GM23338 (cell line): Measurements from ENCODE around the gene ICAM4. TPM values are rescaled to one million over a fixed set of nuclear protein-coding genes. Genes with fewer than 3 reads are reported as not detected.
"Not testable (repeated sequence)": the region's sequence is repeated elsewhere in the genome, so short reads cannot be mapped to it uniquely, and the experiment has no call there.

Source experiments
- ATAC-seq: fragments of 200-7000 bp; cut with Tn5 transposase; 3 replicates; pipeline ENCODE4 v1.9.1; 2020
- DNase-seq: peaks from one replicate; pipeline ENCODE4 v3.0.0-alpha.2; 2015; ENCODE audit warnings: low spot score
- H2AFZ ChIP-seq: fragments of 200-600 bp; sonication (generic); 2 replicates; pipeline ENCODE4 v1.8.0; 2016; ENCODE audit warnings: antibody characterized with exemption, mild to moderate bottlenecking, moderate library complexity
- H3F3A ChIP-seq: fragments of 200-600 bp; sonication (generic); replicated peaks from 2 replicates; pipeline ENCODE4 v1.8.0; 2017; ENCODE audit warnings: antibody characterized with exemption, mixed run types, low read depth
- H3K27ac ChIP-seq: fragments of 200-600 bp; sonication (generic); 2 replicates; pipeline ENCODE4 v1.6.1; 2016; ENCODE audit warnings: low read depth
- H3K27me3 ChIP-seq: fragments of 200-600 bp; sonication (generic); 2 replicates; pipeline ENCODE4 v1.8.0; 2016; ENCODE audit warnings: mild to moderate bottlenecking, mixed run types, moderate library complexity; ENCODE audit not compliant: insufficient read depth
- H3K36me3 ChIP-seq: fragments of 200-600 bp; sonication (generic); 2 replicates; pipeline ENCODE4 v1.8.0; 2016; ENCODE audit warnings: mild to moderate bottlenecking; ENCODE audit not compliant: insufficient read depth
- H3K4me1 ChIP-seq: fragments of 200-600 bp; sonication (generic); 2 replicates; pipeline ENCODE4 v1.8.0; 2016; ENCODE audit warnings: mild to moderate bottlenecking, moderate library complexity; ENCODE audit not compliant: insufficient read depth
- H3K4me2 ChIP-seq: fragments of 200-600 bp; sonication (generic); 2 replicates; pipeline ENCODE4 v1.7.1; 2017; ENCODE audit warnings: mixed run types
- H3K4me3 ChIP-seq: fragments of 200-600 bp; sonication (generic); 2 replicates; pipeline ENCODE4 v1.6.1; 2016; ENCODE audit warnings: mixed run types
- H3K79me2 ChIP-seq: fragments of 200-600 bp; sonication (generic); replicated peaks from 2 replicates; pipeline ENCODE4 v1.8.0; 2017; ENCODE audit warnings: mild to moderate bottlenecking; ENCODE audit not compliant: insufficient read depth
- H3K9me2 ChIP-seq: fragments of 200-600 bp; sonication (generic); 2 replicates; pipeline ENCODE4 v1.8.0; 2017; ENCODE audit not compliant: insufficient read depth
- H4K20me1 ChIP-seq: fragments of 200-600 bp; sonication (generic); replicated peaks from 2 replicates; pipeline ENCODE4 v1.8.0; 2017; ENCODE audit warnings: mild to moderate bottlenecking; ENCODE audit not compliant: insufficient read depth
- H3K27ac Mint-ChIP-seq: 2 replicates; pipeline ENCODE4 v1.8.0; 2020; ENCODE audit warnings: inconsistent platforms, mild to moderate bottlenecking, moderate library complexity, mixed read lengths
- H3K27me3 Mint-ChIP-seq: 3 replicates; pipeline ENCODE4 v1.8.0; 2022; ENCODE audit warnings: low read depth, mild to moderate bottlenecking, moderate library complexity, mixed read lengths, inconsistent platforms; ENCODE audit not compliant: insufficient read depth, poor library complexity
- H3K36me3 Mint-ChIP-seq: 3 replicates; pipeline ENCODE4 v1.8.0; 2021; ENCODE audit warnings: low read depth, mild to moderate bottlenecking, inconsistent platforms, moderate library complexity, mixed read lengths
- H3K4me1 Mint-ChIP-seq: 3 replicates; pipeline ENCODE4 v1.8.0; 2020; ENCODE audit warnings: mild to moderate bottlenecking, inconsistent platforms, mixed read lengths
- H3K4me3 Mint-ChIP-seq: 3 replicates; pipeline ENCODE4 v1.8.0; 2021; ENCODE audit warnings: moderate library complexity, mild to moderate bottlenecking, inconsistent platforms, mixed read lengths
- H3K9me3 Mint-ChIP-seq: 3 replicates; pipeline ENCODE4 v1.8.0; 2020; ENCODE audit warnings: moderate library complexity, mild to moderate bottlenecking, inconsistent platforms, mixed read lengths
- polyA plus RNA-seq: library from polyadenylated mRNA; unstranded; fragments of >200 nt; fragmentation: Nextera tagmentation; extraction: Ambion mirVana; gene quantifications from 2 replicates; pipeline ENCODE4 v1.2.1, GENCODE V29; 2016
- small RNA-seq: library from RNA; depleted of rRNA; stranded (forward); fragments of <200 nt; gene quantifications from one replicate; pipeline ENCODE3, GENCODE V24; 2014; ENCODE audit warnings: low replicate concordance
- total RNA-seq: library from RNA; depleted of rRNA; stranded (reverse); fragments of >200 nt; shearing (Covaris generic); gene quantifications from 2 replicates; pipeline ENCODE4 v1.2.3, GENCODE V29; 2014; rRNA removed

Gene ICAM4
- total and polyA plus RNA-seq, 2 experiments from 2014 or later, result 0.81 to 1.0 TPM

DNA sequence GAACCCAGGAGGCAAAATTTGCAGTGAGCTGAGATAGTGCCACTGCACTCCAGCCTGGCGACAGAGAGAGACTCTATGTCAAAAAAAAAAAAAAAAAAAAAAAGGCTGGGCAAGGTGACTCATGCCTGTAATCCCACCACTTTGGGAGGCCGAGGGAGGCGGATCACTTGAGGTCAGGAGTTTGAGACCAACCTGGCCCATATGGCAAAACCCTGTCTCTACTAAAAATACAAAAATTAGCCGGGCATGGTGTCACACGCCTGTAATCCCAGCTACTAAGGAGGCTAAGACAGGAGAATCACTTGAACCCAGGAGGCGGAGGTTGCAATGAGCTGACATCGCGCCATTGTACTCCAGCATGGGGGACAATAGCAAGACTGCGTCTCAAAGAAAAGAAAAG, 50.0 kb downstream of the ICAM4 start:
- H3K27me3 ChIP-seq, H3K9me3 Mint-ChIP-seq, ATAC-seq, H3K27ac Mint-ChIP-seq, H3K4me3 Mint-ChIP-seq, H3K9me2 ChIP-seq, DNase-seq, H3K27ac ChIP-seq, H3K4me3 ChIP-seq, H2AFZ ChIP-seq, H3K36me3 ChIP-seq, H3K4me2 ChIP-seq, H3F3A ChIP-seq, H3K36me3 Mint-ChIP-seq: not testable (repeated sequence)
- H3K79me2 ChIP-seq, result peaks cover 15% of the 10 kb centered on the region
- peaks cover 10% of the 10 kb centered on the region for H4K20me1 ChIP-seq
- Mint-ChIP-seq H3K27me3 (peaks cover 19% of the 10 kb centered on the region), H3K4me1 (peaks cover 25% of the 10 kb centered on the region)
- peaks cover 32% of the 10 kb centered on the region; the same call in 1 of the 2 replicates for H3K4me1 ChIP-seq

Small RNA genes within 50 kb of the gene (small RNA-seq; reads per million reads assigned to genes)
- gene AC011511.1, result not detected
- gene AC011511.4, result not detected

Other genes with a start within 250 kb of the ICAM4 start
- gene SHFL, start 200.6 kb upstream of the ICAM4 start, total RNA-seq, result 21.9 and 31.7 TPM in 2 replicates
- gene SHFL, start 200.6 kb upstream of the ICAM4 start, polyA plus RNA-seq, result 32.1 and 33.6 TPM in 2 replicates
- gene ANGPTL6, start 184.3 kb upstream of the ICAM4 start, total RNA-seq, result not detected in 2 replicates
- 0.17 TPM in 1 of 2 replicates, not detected in the other for gene ANGPTL6, start 184.3 kb upstream of the ICAM4 start, polyA plus RNA-seq
- 56.5 and 71.8 TPM in 2 replicates for gene PPAN, start 180.6 kb upstream of the ICAM4 start, total RNA-seq
- gene PPAN, start 180.6 kb upstream of the ICAM4 start, polyA plus RNA-seq, result 76.9 and 81.9 TPM in 2 replicates
- 1.2 and 4.0 TPM in 2 replicates for gene P2RY11, start 175.3 kb upstream of the ICAM4 start, total RNA-seq
- 3.4 and 4.3 TPM in 2 replicates for gene P2RY11, start 175.3 kb upstream of the ICAM4 start, polyA plus RNA-seq
- 299 and 328 TPM in 2 replicates for gene EIF3G, start 167.1 kb upstream of the ICAM4 start, total RNA-seq
- 238 and 244 TPM in 2 replicates for gene EIF3G, start 167.1 kb upstream of the ICAM4 start, polyA plus RNA-seq
- gene DNMT1, start 92.0 kb upstream of the ICAM4 start, total RNA-seq, result 224 and 238 TPM in 2 replicates
- gene DNMT1, start 92.0 kb upstream of the ICAM4 start, polyA plus RNA-seq, result 589 and 593 TPM in 2 replicates
- gene S1PR2, start 55.6 kb upstream of the ICAM4 start, total RNA-seq, result 13.2 and 13.9 TPM in 2 replicates
- gene S1PR2, start 55.6 kb upstream of the ICAM4 start, polyA plus RNA-seq, result 8.9 and 9.2 TPM in 2 replicates
- 152 and 171 TPM in 2 replicates for gene MRPL4, start 34.7 kb upstream of the ICAM4 start, total RNA-seq
- gene MRPL4, start 34.7 kb upstream of the ICAM4 start, polyA plus RNA-seq, result 92.0 and 102 TPM in 2 replicates
- gene ICAM1, start 15.8 kb upstream of the ICAM4 start, total RNA-seq, result 3.5 and 3.6 TPM in 2 replicates
- 1.0 and 1.6 TPM in 2 replicates for gene ICAM1, start 15.8 kb upstream of the ICAM4 start, polyA plus RNA-seq
- gene ICAM5, start 3.0 kb downstream of the ICAM4 start, total RNA-seq, result 2.7 and 4.6 TPM in 2 replicates
- 0.47 and 0.78 TPM in 2 replicates for gene ICAM5, start 3.0 kb downstream of the ICAM4 start, polyA plus RNA-seq
- 1.5 and 4.7 TPM in 2 replicates for gene ZGLP1, start 22.9 kb downstream of the ICAM4 start, total RNA-seq
- 5.3 and 5.9 TPM in 2 replicates for gene ZGLP1, start 22.9 kb downstream of the ICAM4 start, polyA plus RNA-seq
- 27.3 and 28.7 TPM in 2 replicates for gene FDX2, start 29.1 kb downstream of the ICAM4 start, total RNA-seq
- gene FDX2, start 29.1 kb downstream of the ICAM4 start, polyA plus RNA-seq, result 29.7 and 35.0 TPM in 2 replicates
- gene RAVER1, start 46.6 kb downstream of the ICAM4 start, total RNA-seq, result 88.3 and 96.7 TPM in 2 replicates
- 23.6 and 25.5 TPM in 2 replicates for gene RAVER1, start 46.6 kb downstream of the ICAM4 start, polyA plus RNA-seq
- 9.6 TPM in 2 replicates for gene ICAM3, start 52.7 kb downstream of the ICAM4 start, total RNA-seq
- 14.7 and 19.2 TPM in 2 replicates for gene ICAM3, start 52.7 kb downstream of the ICAM4 start, polyA plus RNA-seq
- gene TYK2, start 93.6 kb downstream of the ICAM4 start, total RNA-seq, result 22.2 and 29.1 TPM in 2 replicates
- gene TYK2, start 93.6 kb downstream of the ICAM4 start, polyA plus RNA-seq, result 30.7 and 35.9 TPM in 2 replicates
- gene CDC37, start 116.6 kb downstream of the ICAM4 start, total RNA-seq, result 163 and 183 TPM in 2 replicates
- gene CDC37, start 116.6 kb downstream of the ICAM4 start, polyA plus RNA-seq, result 270 and 280 TPM in 2 replicates
- 5.2 and 5.4 TPM in 2 replicates for gene PDE4A, start 133.6 kb downstream of the ICAM4 start, total RNA-seq
- gene PDE4A, start 133.6 kb downstream of the ICAM4 start, polyA plus RNA-seq, result 5.2 and 5.4 TPM in 2 replicates
- 71.5 and 77.5 TPM in 2 replicates for gene KEAP1, start 216.4 kb downstream of the ICAM4 start, total RNA-seq
- gene KEAP1, start 216.4 kb downstream of the ICAM4 start, polyA plus RNA-seq, result 46.5 and 57.8 TPM in 2 replicates
- gene S1PR5, start 230.5 kb downstream of the ICAM4 start, total RNA-seq, result 3.1 and 8.0 TPM in 2 replicates
- 4.6 and 4.8 TPM in 2 replicates for gene S1PR5, start 230.5 kb downstream of the ICAM4 start, polyA plus RNA-seq